HEK293 (cell line): ENCODE results near the gene TSR3.

Experiments used
- CTCF ChIA-PET: fragments of 350-600 bp; formaldehyde crosslinking; extraction: SDS; loops from one replicate; lab custom pipeline; 2021; ENCODE audit warnings: antibody characterized with exemption; lab: Yijun Ruan, JAX
- POLR2A ChIA-PET: fragments of 300-600 bp; formaldehyde crosslinking; extraction: SDS; loops from one replicate; lab custom pipeline; 2020; ENCODE audit warnings: antibody characterized with exemption, inconsistent platforms; lab: Yijun Ruan, JAX
- H3K27ac ChIP-seq: fragments of 200-500 bp; sonication (Bioruptor generic); 2 replicates; pipeline ENCODE4 v1.5.1; 2014; ENCODE audit warnings: low read depth, low read length, control low read depth, inconsistent platforms; ENCODE audit errors: extremely low read depth
- H3K36me3 ChIP-seq, 2 experiments: fragments of 200-500 bp in 1 of 2; sonication (Bioruptor generic) in 1 of 2; 1 replicate in 1 of 2; 2 replicates in 1 of 2; pipeline ENCODE4 v1.5.1; 2014 to 2017; ENCODE audit warnings: inconsistent platforms in 2 of 2, low read length in 2 of 2; ENCODE audit not compliant: control insufficient read depth in 2 of 2, insufficient read depth in 1 of 2
- H3K4me1 ChIP-seq: fragments of 200-500 bp; sonication (Bioruptor generic); 2 replicates; pipeline ENCODE4 v1.5.1; 2014; ENCODE audit warnings: mild to moderate bottlenecking, low read length, inconsistent platforms; ENCODE audit not compliant: control insufficient read depth, insufficient read depth
- H3K4me3 ChIP-seq: 2 replicates; pipeline ENCODE4 v1.5.1; 2011; ENCODE audit warnings: low read depth, mild to moderate bottlenecking, control low read depth, low read length, moderate library complexity
- H3K9me3 ChIP-seq: fragments of 200-500 bp; sonication (Bioruptor generic); 2 replicates; pipeline ENCODE4 v1.5.1; 2014; ENCODE audit warnings: low read depth, low read length, inconsistent platforms; ENCODE audit not compliant: control insufficient read depth, insufficient read depth
- GFI1B ChIP-seq: fragments of 450-650 bp; formaldehyde crosslinking; IDR thresholded peaks from 2 replicates; pipeline ENCODE4 v1.5.1; 2016; ENCODE audit warnings: missing biosample characterization, missing genetic modification characterization
- GLI4 ChIP-seq: fragments of 450-650 bp; formaldehyde crosslinking; IDR thresholded peaks from 2 replicates; pipeline ENCODE4 v1.5.1; 2016; ENCODE audit warnings: missing biosample characterization, missing genetic modification characterization
- GLIS2 ChIP-seq: fragments of 450-650 bp; formaldehyde crosslinking; IDR thresholded peaks from 2 replicates; pipeline ENCODE4 v1.5.1; 2016; ENCODE audit warnings: missing biosample characterization, missing genetic modification characterization
- KLF9 ChIP-seq: fragments of 450-650 bp; formaldehyde crosslinking; IDR thresholded peaks from 2 replicates; pipeline ENCODE4 v1.5.1; 2016; ENCODE audit warnings: missing biosample characterization, missing genetic modification characterization, low read depth
- OSR2 ChIP-seq: fragments of 450-650 bp; formaldehyde crosslinking; IDR thresholded peaks from 2 replicates; pipeline ENCODE4 v1.5.1; 2016; ENCODE audit warnings: missing biosample characterization, missing genetic modification characterization
- REPIN1 ChIP-seq: fragments of 450-650 bp; formaldehyde crosslinking; IDR thresholded peaks from 2 replicates; pipeline ENCODE4 v1.5.1; 2017; ENCODE audit warnings: missing biosample characterization, missing genetic modification characterization, low read depth
- ZBTB8A ChIP-seq: fragments of 450-650 bp; formaldehyde crosslinking; IDR thresholded peaks from 2 replicates; pipeline ENCODE4 v1.5.1; 2016; ENCODE audit warnings: missing biosample characterization, missing genetic modification characterization
- ZFHX2 ChIP-seq: fragments of 450-650 bp; formaldehyde crosslinking; conservative IDR thresholded peaks from 2 replicates; pipeline ENCODE4 v1.5.1; 2016; ENCODE audit warnings: missing biosample characterization, missing genetic modification characterization
- ZFP41 ChIP-seq: fragments of 450-650 bp; formaldehyde crosslinking; IDR thresholded peaks from 2 replicates; pipeline ENCODE4 v1.5.1; 2016; ENCODE audit warnings: missing biosample characterization, missing genetic modification characterization, borderline replicate concordance
- ZNF121 ChIP-seq: fragments of 450-650 bp; formaldehyde crosslinking; IDR thresholded peaks from 2 replicates; pipeline ENCODE4 v1.5.1; 2016; ENCODE audit warnings: missing biosample characterization, missing genetic modification characterization
- ZNF19 ChIP-seq: fragments of 450-650 bp; formaldehyde crosslinking; IDR thresholded peaks from 2 replicates; pipeline ENCODE4; 2016; ENCODE audit warnings: missing biosample characterization, missing genetic modification characterization, low read depth
- ZNF214 ChIP-seq: fragments of 450-650 bp; formaldehyde crosslinking; IDR thresholded peaks from 2 replicates; pipeline ENCODE4 v1.5.1; 2017; ENCODE audit warnings: missing biosample characterization, mild to moderate bottlenecking, missing genetic modification characterization, borderline replicate concordance
- ZNF24 ChIP-seq: fragments of 450-650 bp; formaldehyde crosslinking; IDR thresholded peaks from 2 replicates; pipeline ENCODE4 v1.5.1; 2016; ENCODE audit warnings: missing biosample characterization, missing genetic modification characterization
- ZNF280D ChIP-seq: fragments of 450-650 bp; formaldehyde crosslinking; IDR thresholded peaks from 2 replicates; pipeline ENCODE4 v1.5.1; 2016; ENCODE audit warnings: missing biosample characterization, missing genetic modification characterization
- ZNF302 ChIP-seq: fragments of 450-650 bp; formaldehyde crosslinking; IDR thresholded peaks from 2 replicates; pipeline ENCODE4 v1.5.1; 2016; ENCODE audit warnings: missing biosample characterization, missing genetic modification characterization, low read depth
- ZNF510 ChIP-seq: fragments of 450-650 bp; formaldehyde crosslinking; IDR thresholded peaks from 2 replicates; pipeline ENCODE4 v1.5.1; 2018; ENCODE audit warnings: mild to moderate bottlenecking, missing genetic modification characterization, missing biosample characterization; ENCODE audit not compliant: insufficient replicate concordance
- ZNF623 ChIP-seq: fragments of 450-650 bp; formaldehyde crosslinking; IDR thresholded peaks from 2 replicates; pipeline ENCODE4 v1.5.1; 2016; ENCODE audit warnings: missing biosample characterization, missing genetic modification characterization
- ZNF660 ChIP-seq: fragments of 450-650 bp; IDR thresholded peaks from 2 replicates; pipeline ENCODE4 v1.5.1; 2018; ENCODE audit warnings: missing biosample characterization, mild to moderate bottlenecking, missing genetic modification characterization
- ZNF664 ChIP-seq: fragments of 450-650 bp; formaldehyde crosslinking; IDR thresholded peaks from 2 replicates; pipeline ENCODE4 v1.5.1; 2016; ENCODE audit warnings: missing biosample characterization, missing genetic modification characterization
- ZNF677 ChIP-seq: fragments of 450-650 bp; IDR thresholded peaks from 2 replicates; pipeline ENCODE4 v1.5.0; 2018; ENCODE audit warnings: missing biosample characterization, mild to moderate bottlenecking, missing genetic modification characterization, moderate library complexity
- ZNF791 ChIP-seq: fragments of 450-650 bp; formaldehyde crosslinking; IDR thresholded peaks from 2 replicates; pipeline ENCODE4 v1.5.1; 2016; ENCODE audit warnings: missing biosample characterization, missing genetic modification characterization
- ZSCAN23 ChIP-seq: fragments of 450-650 bp; formaldehyde crosslinking; IDR thresholded peaks from 2 replicates; pipeline ENCODE4 v1.5.1; 2016; ENCODE audit warnings: missing biosample characterization, missing genetic modification characterization
- TF ChIP-seq, protein P1 (sequence below): fragments of 450-650 bp; formaldehyde crosslinking; IDR thresholded peaks from 2 replicates; pipeline ENCODE4 v1.5.1; 2017; ENCODE audit warnings: missing biosample characterization, missing genetic modification characterization
- TF ChIP-seq, protein P2 (sequence below): fragments of 450-650 bp; formaldehyde crosslinking; IDR thresholded peaks from 2 replicates; pipeline ENCODE4 v1.5.1; 2016; ENCODE audit warnings: missing biosample characterization, missing genetic modification characterization
- TF ChIP-seq, protein P3 (sequence below): fragments of 450-650 bp; formaldehyde crosslinking; IDR thresholded peaks from 2 replicates; pipeline ENCODE4 v1.5.1; 2016; ENCODE audit warnings: missing biosample characterization, missing genetic modification characterization

The TSR3 gene

DNA sequence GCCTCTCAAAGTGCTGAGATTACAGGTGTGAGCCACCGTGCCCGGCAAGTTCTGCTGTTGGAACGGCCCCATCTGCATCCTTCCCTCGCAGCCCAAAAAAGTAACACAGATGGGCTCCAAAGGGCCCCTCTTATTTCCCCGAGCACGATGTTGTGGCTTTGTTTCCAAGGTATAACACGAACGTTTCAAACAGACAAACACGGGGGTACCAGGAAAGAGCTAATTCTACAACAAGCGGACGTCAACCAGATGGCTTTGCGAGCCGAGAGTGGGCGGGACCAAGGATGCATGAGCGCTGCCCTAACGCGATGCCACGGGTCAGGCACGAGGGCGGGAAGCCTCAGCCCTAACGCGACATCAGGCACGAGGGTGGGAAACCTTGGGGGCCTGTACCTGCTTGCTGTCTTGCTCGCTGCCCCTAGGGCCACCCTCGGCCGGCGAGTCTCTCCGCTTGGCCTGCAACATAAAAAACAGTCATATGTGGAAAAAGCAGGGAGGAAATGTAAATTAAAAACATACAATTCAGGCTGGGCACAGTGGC lies 38.6 kb upstream of the TSR3 start:
- Histone ChIP-seq H3K36me3 (peaks cover 0 to 39% of the 10 kb centered on the region in 2 experiments; a peak in 2 of 3 replicates), H3K9me3 (no peaks in the 10 kb centered on the region), H3K27ac (no peak overlapping the region), H3K4me1 (no peaks in the 10 kb centered on the region), H3K4me3 (no peak overlapping the region)
- TF ChIP-seq ZNF623 (no peak), KLF9 (tag by site-specific recombination) (no peak), ZNF660 (tag by site-specific recombination) (no peak), GLIS2 (no peak), REPIN1 (tag by site-specific recombination) (no peak), ZNF791 (tag by site-specific recombination) (no peak), ZNF677 (tag by site-specific recombination) (no peak), ZNF24 (tag by site-specific recombination) (no peak), ZNF214 (tag by site-specific recombination) (no peak), ZFP41 (tag by site-specific recombination) (no peak)
- CTCF ChIA-PET = interaction anchor here (0.7 kb wide), 1 partner anchor 75 kb away, joined by 3 read pairs; no protein-coding TSS in a partner anchor
- POLR2A ChIA-PET = no interaction called here

DNA sequence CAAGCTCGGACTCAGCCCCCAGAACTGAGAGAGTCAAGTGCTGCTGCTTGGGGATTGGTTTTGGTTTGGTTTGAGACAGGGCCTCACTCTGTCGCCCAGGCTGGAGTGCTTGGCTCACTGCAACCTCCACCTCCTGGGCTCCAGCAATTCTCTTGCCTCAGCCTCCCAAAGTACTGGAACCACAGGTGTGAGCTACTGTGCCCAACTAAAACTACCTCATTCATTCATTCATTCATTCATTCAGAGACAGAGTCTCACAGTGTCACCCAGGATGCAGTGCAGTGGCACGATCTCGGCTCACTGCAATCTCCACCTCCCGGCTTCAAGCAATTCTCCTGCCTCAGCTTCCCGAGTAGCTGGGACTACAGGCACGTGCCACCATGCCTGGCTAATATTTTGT lies 38.1 kb upstream of the TSR3 start:
- no peak for TF ChIP-seq OSR2 (tag by site-specific recombination)
- TF ChIP-seq, protein P1, sequence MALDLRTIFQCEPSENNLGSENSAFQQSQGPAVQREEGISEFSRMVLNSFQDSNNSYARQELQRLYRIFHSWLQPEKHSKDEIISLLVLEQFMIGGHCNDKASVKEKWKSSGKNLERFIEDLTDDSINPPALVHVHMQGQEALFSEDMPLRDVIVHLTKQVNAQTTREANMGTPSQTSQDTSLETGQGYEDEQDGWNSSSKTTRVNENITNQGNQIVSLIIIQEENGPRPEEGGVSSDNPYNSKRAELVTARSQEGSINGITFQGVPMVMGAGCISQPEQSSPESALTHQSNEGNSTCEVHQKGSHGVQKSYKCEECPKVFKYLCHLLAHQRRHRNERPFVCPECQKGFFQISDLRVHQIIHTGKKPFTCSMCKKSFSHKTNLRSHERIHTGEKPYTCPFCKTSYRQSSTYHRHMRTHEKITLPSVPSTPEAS (tag by site-specific recombination) = no peak
- TF ChIP-seq ZNF664 = no peak
- TF ChIP-seq ZNF510 (tag by site-specific recombination) = no peak
- TF ChIP-seq, protein P2, sequence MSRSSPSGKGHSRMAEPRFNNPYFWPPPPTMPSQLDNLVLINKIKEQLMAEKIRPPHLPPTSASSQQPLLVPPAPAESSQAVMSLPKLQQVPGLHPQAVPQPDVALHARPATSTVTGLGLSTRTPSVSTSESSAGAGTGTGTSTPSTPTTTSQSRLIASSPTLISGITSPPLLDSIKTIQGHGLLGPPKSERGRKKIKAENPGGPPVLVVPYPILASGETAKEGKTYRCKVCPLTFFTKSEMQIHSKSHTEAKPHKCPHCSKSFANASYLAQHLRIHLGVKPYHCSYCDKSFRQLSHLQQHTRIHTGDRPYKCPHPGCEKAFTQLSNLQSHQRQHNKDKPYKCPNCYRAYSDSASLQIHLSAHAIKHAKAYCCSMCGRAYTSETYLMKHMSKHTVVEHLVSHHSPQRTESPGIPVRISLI (tag by site-specific recombination) = no peak
- TF ChIP-seq, protein P3, sequence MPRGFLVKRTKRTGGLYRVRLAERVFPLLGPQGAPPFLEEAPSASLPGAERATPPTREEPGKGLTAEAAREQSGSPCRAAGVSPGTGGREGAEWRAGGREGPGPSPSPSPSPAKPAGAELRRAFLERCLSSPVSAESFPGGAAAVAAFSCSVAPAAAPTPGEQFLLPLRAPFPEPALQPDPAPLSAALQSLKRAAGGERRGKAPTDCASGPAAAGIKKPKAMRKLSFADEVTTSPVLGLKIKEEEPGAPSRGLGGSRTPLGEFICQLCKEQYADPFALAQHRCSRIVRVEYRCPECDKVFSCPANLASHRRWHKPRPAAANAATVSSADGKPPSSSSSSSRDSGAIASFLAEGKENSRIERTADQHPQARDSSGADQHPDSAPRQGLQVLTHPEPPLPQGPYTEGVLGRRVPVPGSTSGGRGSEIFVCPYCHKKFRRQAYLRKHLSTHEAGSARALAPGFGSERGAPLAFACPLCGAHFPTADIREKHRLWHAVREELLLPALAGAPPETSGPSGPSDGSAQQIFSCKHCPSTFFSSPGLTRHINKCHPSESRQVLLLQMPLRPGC = no peak
- TF ChIP-seq ZNF24 (tag by site-specific recombination) = peak; percentile 68; the same call in 1 of the 2 replicates
- no peak for TF ChIP-seq ZSCAN23 (tag by site-specific recombination)
- no peak for TF ChIP-seq ZNF302 (tag by site-specific recombination)
- TF ChIP-seq, all 188 proteins: peak for 1
- no peak overlapping the region for H3K4me3 ChIP-seq
- H3K9me3 ChIP-seq = no peaks in the 10 kb centered on the region
- no peaks in the 10 kb centered on the region for H3K4me1 ChIP-seq
- CTCF ChIA-PET = no interaction called here
- POLR2A ChIA-PET = interaction anchor here (0.6 kb wide), 1 partner anchor 179 kb away, joined by 3 read pairs; no protein-coding TSS in a partner anchor
- no peak overlapping the region for H3K27ac ChIP-seq
- peaks cover 0 to 39% of the 10 kb centered on the region in 2 experiments; a peak in 2 of 3 replicates for H3K36me3 ChIP-seq

GRCh38 chr16:1387331-1387730 lies 35.7 kb upstream of the TSR3 start:
- no peaks in the 10 kb centered on the region for H3K4me1 ChIP-seq
- POLR2A ChIA-PET = interaction anchor here (0.5 kb wide), 1 partner anchor 107 kb away, joined by 3 read pairs; no protein-coding TSS in a partner anchor

More at GRCh38 chr16:1387331-1387730, 35.7 kb upstream of the TSR3 start:
- Histone ChIP-seq H3K4me3 (no peak overlapping the region), H3K9me3 (no peaks in the 10 kb centered on the region), H3K27ac (no peak overlapping the region), H3K36me3 (peaks cover 0 to 24% of the 10 kb centered on the region in 2 experiments; a peak in 2 of 3 replicates)
- TF ChIP-seq ZNF121 (no peak), ZNF19 (no peak), GFI1B (tag by site-specific recombination) (no peak), ZBTB8A (tag by site-specific recombination) (no peak), GLI4 (tag by site-specific recombination) (no peak), ZFHX2 (tag by site-specific recombination) (no peak), REPIN1 (tag by site-specific recombination) (no peak), ZNF280D (tag by site-specific recombination) (no peak)
- CTCF ChIA-PET = interaction anchor here (0.6 kb wide), 1 partner anchor 25 kb away, joined by 3 read pairs; no protein-coding TSS in a partner anchor
